ENCODE results near the gene BIRC2.

Gene BIRC2

GRCh38 chr11:102406099-102406498 lies 59.1 kb downstream of the BIRC2 start:
- DNase-seq = no peak

DNA sequence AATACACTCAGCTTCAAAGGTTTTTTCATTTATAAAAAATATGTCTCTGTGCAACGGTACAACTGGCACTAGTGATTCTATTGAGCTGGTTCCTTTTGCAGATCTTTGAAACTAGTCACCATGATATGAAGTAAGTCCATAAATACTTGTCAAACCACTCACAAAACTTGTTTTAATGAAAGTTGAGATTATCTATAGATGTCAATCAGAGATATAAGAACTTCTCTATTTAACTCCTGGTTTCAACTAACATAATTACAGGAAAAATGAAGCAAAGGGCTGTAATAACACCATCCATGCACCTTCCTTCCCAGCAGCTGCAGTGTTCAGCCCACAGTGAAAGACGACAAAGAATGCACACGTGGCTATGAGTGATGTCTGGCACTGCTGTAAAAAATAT lies 60.9 kb downstream of the BIRC2 start:
- DNase-seq = no peak

GRCh38 chr11:102408339-102408738 lies 61.3 kb downstream of the BIRC2 start:
- DNase-seq = no peak

DNA sequence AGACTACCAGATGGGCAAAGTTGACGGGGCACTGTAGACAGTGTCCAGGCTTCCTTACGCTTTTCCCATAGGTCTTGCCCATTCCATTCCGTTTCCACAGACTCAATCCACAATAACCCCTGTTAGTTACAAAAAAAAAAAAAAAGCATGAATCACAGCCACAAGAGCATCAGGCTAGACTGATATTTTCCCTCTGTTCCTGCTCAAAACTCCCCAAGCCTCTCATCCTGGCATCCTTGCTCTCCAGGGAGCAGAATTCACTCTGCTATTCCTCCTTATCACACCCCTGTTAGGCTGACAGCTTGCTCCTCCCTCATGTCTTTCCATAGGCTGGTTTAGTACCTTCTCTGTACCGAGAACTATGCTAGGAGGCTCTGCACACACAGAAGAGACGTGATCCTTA lies 63.4 kb downstream of the BIRC2 start:
- DNase-seq = no peak

DNA sequence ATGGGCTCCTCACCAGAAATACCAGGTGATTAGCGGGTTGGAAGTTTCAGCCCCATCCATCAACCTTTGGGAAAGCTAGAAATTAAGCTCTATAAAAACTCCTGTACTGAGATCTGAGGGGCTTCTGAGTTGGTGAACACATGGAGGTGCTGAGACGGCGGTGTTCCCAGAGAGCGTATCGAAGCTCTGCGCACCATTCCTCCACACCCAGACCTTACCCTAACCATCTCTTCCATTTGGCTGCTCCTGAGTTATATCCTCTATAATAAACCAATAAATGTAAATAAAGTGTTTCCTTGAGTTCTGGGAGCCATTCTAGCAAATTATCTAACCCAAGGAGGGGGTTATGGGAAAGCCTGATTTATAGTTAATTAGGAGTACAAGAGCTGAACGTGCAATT lies 64.1 kb downstream of the BIRC2 start:
- DNase-seq = no peak

GRCh38 chr11:102413497-102413896 lies 66.5 kb downstream of the BIRC2 start:
- peak; percentile 29 for DNase-seq

- DNase-seq = no peak
Measured at GRCh38 chr11:102414559-102414958, 67.5 kb downstream of the BIRC2 start.

- DNase-seq = peak; percentile 38
Measured at GRCh38 chr11:102415304-102415916, 68.4 kb downstream of the BIRC2 start.

DNA sequence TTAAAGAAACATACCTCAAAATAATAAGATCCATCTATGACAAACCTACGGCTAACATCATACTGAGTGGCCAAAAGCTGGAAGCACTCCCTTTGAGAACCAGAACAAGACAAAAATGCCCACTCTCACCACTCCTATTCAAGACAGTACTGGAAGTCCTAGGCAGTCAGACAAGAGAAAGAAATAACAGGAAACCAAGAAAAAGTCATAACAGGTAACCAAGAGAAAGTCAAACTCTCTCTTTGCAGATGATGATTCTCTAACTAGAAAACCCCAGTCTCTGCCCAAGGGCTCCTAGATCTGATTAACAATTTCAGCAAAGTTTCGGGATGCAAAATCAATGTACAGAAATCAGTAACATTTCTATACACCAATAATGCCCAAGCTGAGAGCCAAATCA lies 70.0 kb downstream of the BIRC2 start:
- DNase-seq = peak; percentile 39

DNA sequence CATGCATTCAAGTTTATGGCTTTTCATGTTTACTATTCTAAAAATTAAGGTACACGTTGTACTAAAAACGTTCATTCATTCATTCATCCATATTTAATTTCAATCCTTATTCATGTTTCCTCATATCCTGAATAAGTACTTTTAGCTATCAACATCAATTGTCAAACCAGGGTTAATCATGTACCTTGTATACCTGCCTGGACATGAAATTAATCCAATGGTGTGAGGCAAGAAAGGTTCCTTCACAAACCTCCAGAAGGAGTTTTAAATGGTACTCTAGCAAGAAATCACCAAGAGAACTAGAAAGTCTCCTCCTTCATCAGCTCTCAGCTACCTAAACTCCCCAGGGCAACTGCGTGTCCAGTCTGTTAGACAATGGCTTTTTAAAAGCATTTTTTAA lies 72.2 kb downstream of the BIRC2 start:
- DNase-seq = no peak

DNA sequence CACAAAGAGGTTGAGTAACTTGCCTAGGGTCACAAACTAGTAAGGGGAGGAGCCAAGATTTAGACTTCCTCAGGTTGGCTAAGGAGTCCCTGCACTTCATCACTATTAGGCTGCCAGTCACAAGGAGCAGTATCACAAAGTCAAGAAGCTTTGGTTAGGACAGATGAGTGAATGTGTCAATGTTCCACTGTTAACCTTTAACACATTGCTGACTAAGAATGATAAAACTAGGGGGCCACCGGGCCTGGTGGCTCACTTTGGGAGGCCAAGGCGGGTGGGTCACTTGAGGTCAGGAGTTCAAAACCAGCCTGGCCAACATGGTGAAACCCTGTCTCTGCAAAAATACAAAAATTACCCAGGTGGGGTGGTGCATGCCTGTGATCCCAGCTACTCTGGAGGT lies 73.5 kb downstream of the BIRC2 start:
- no peak for DNase-seq

GRCh38 chr11:102421261-102421660 lies 74.2 kb downstream of the BIRC2 start:
- no peak for DNase-seq

DNA sequence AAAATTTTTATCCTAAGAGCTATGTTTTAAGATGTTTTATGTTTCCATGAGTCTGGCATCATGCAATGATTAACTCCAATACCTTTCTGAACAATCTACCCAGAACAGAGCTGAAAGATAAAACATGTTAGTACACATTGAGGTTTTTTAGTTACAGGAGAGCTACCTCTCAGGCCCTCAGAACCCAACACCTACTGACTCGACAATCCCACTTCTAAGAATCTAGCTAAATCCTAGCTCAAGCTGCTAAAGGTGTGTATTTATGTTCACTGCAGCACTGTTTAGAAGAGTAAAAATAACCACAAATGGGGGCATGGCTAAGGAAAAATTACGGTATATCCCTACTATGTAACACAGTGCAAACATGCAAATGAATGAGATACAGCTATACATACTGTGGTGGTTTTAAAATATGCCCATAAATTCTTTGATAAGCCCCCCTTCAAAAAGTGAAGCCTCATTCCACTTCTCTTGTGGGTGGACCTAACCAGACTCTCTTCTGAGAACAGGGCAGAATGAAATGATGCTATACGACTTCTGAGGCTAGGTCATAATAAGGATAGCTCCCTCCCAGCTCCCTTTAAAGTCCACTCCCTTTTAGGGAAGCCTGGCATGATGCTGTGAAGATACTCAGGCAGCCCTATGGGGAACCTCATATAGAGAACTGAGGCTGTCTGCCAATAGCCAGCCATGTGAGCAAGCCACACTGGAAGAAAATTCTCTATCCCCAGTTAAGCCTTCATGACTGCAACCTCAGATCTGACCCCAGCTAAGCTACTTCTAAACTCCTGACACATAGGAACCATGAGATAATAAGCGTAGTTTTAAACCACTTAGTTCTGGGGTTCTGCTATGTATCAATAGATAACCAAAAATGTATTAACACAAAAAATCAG lies 76.1 kb downstream of the BIRC2 start:
- DNase-seq = no peak

GRCh38 chr11:102423936-102424335 lies 76.9 kb downstream of the BIRC2 start:
- DNase-seq = no peak

DNA sequence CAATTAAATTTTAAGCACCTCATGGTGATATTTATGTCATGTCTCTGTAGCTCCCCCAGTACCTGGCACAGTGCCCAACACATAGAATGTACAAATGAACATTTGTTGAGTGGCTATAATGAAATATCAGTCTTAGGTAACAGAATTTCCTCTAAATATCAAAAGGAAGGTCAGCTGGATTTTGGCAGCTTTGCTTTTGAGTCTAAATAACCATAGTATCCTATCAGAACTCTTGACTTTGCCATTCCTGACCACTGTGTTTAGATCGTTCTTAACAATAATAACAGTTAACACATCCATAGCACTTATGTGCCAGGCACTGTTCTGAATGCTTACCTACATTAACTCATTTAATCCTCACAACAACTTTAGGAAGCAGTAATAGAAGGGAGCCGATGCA lies 79.0 kb downstream of the BIRC2 start:
- no peak for DNase-seq

DNA sequence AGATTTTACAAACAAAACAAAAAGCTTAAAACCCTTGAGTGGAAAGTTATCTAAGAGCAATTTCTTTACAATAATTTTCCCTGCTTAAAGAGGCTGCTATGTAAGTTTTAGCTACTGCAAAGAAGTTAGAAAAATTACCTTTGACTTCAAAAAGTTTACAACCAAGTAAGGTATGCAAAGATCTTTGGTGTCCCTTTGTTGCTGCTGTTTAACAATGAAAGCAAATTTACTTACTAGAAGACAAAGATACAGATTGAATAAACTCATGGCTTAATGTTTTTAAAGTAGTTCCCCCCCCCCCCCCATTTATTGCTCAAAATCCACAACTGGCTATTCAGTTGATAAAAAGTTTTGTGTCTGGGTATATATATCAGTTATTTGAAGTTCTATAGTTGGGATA lies 79.6 kb downstream of the BIRC2 start:
- no peak for DNase-seq

- no peak for DNase-seq
Measured at GRCh38 chr11:102427068-102427467, 80.1 kb downstream of the BIRC2 start.
